Hepatocyte (in vitro differentiated cells): ENCODE results near the gene SUPT4H1. TPM values are rescaled to one million over a fixed set of nuclear protein-coding genes. Genes with fewer than 3 reads are reported as not detected.

Source experiments
- DNase-seq: peaks from one replicate; pipeline ENCODE4 v3.0.0-alpha.2; 2016; ENCODE audit warnings: low spot score
- H2AFZ ChIP-seq: fragments of 200-600 bp; sonication (generic); 2 replicates; pipeline ENCODE4 v1.6.0; 2016; ENCODE audit warnings: antibody characterized with exemption, mild to moderate bottlenecking
- H3K27ac ChIP-seq: fragments of 200-600 bp; sonication (generic); 2 replicates; pipeline ENCODE4 v1.5.1; 2016; ENCODE audit warnings: mild to moderate bottlenecking
- H3K27me3 ChIP-seq: fragments of 200-600 bp; sonication (generic); 2 replicates; pipeline ENCODE4 v1.6.1; 2016
- H3K36me3 ChIP-seq: fragments of 200-600 bp; sonication (generic); replicated peaks from 2 replicates; pipeline ENCODE4 v1.5.1; 2016; ENCODE audit warnings: low read depth; ENCODE audit not compliant: insufficient read depth
- H3K4me1 ChIP-seq: fragments of 200-600 bp; sonication (generic); 2 replicates; pipeline ENCODE4 v1.5.1; 2016; ENCODE audit warnings: mild to moderate bottlenecking, moderate library complexity; ENCODE audit not compliant: insufficient read depth
- H3K4me2 ChIP-seq: fragments of 200-600 bp; sonication (generic); 2 replicates; pipeline ENCODE4 v1.6.0; 2016
- H3K4me3 ChIP-seq: fragments of 200-600 bp; sonication (generic); 2 replicates; pipeline ENCODE4 v1.5.1; 2016; ENCODE audit warnings: mild to moderate bottlenecking
- H3K79me2 ChIP-seq: fragments of 200-600 bp; sonication (generic); 2 replicates; pipeline ENCODE4 v1.6.0; 2017; ENCODE audit warnings: mild to moderate bottlenecking
- H3K9me2 ChIP-seq: fragments of 200-600 bp; sonication (generic); replicated peaks from 2 replicates; pipeline ENCODE4 v1.6.0; 2017; ENCODE audit warnings: mild to moderate bottlenecking; ENCODE audit not compliant: insufficient read depth
- H3K9me3 ChIP-seq: fragments of 200-600 bp; sonication (generic); 2 replicates; pipeline ENCODE4 v1.5.1; 2016; ENCODE audit warnings: low read depth, mild to moderate bottlenecking
- H4K20me1 ChIP-seq: fragments of 200-600 bp; sonication (generic); 2 replicates; pipeline ENCODE4 v1.6.0; 2016; ENCODE audit warnings: mild to moderate bottlenecking; ENCODE audit not compliant: insufficient read depth, poor library complexity, severe bottlenecking
- EZH2 ChIP-seq: fragments of 200-600 bp; sonication (generic); IDR thresholded peaks from 2 replicates; pipeline ENCODE4 v1.6.1; 2016; ENCODE audit warnings: antibody characterized with exemption, mild to moderate bottlenecking, borderline replicate concordance
- EZH2phosphoT487 ChIP-seq: fragments of 200-600 bp; sonication (generic); IDR thresholded peaks from one replicate; pipeline ENCODE4 v1.6.1; 2018; ENCODE audit warnings: antibody characterized with exemption, mild to moderate bottlenecking, low read depth, moderate library complexity; ENCODE audit not compliant: unreplicated experiment, severe bottlenecking
- WGBS: methylation state at CpG from one replicate; pipeline ENCODE4 v1.1.6; 2016; ENCODE audit warnings: low lambda C conversion rate; ENCODE audit errors: missing lambda C conversion rate; 5-methylcytosine and 5-hydroxymethylcytosine counted together
- polyA plus RNA-seq: library from polyadenylated mRNA; unstranded; fragments of >200 nt; fragmentation: Nextera tagmentation; extraction: Ambion mirVana; gene quantifications from 2 replicates; pipeline ENCODE4 v1.2.1, GENCODE V29; 2016
- total RNA-seq: library from RNA; depleted of rRNA; stranded (reverse); fragments of >200 nt; gene quantifications from 2 replicates; pipeline ENCODE4 v1.2.3, GENCODE V29; 2014
- TF ChIP-seq, protein P1 (sequence below): fragments of 200-600 bp; sonication (generic); IDR thresholded peaks from 2 replicates; pipeline ENCODE4 v1.5.1; 2016; ENCODE audit warnings: antibody characterized with exemption, mild to moderate bottlenecking; ENCODE audit not compliant: poor library complexity

The SUPT4H1 gene
- total and polyA plus RNA-seq, 2 experiments from 2014 or later, result 54.5 to 108 TPM

DNA sequence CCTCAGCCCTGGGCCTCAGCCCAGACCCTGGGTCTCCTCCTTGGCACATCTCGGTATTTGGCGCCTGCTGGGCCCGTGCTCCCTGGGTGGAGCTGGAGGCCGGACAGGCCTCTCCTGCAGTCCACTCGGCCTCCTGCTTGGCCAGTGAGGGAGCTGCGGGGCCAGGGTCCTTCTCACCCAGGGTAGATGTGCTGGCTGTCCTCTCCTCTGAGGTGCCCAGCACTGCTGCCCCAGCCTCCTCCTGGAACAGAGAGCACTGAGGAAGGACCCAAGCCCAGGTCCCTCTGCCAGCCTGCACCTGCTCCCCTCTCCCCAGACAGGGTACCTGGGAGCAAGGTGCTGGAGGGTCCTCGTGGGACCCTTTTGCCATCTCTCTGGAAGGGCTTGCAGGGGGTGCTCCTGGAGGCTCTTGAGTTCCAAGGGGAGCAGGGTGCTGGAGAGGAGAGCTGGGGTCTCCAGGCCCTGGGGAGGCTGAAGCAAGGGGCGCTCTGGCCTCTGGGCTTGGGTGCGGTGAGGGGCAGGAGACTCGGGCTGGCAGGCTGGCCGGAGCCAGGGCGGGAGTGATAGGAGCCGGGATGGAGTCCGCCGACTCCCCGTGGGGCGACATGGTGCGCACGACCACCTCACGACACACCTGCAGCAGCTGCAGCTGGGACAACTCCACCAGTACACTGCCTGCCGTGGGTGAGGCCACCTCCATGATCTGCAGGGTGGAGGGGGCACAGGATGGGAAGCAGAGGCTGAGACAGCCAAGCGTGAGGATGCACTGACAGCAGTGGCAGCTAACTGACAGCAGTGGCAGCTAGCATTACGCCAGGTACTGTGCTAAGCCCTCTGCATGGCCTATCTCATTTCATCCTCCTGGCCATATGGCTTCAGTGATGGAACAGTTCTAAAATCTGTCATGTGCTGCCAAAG lies 41.2 kb downstream of the SUPT4H1 start:
- no peaks in the 10 kb centered on the region for H3K4me1 ChIP-seq
- TF ChIP-seq EZH2phosphoT487, result no peak
- no peak for TF ChIP-seq EZH2
- TF ChIP-seq, protein P1, sequence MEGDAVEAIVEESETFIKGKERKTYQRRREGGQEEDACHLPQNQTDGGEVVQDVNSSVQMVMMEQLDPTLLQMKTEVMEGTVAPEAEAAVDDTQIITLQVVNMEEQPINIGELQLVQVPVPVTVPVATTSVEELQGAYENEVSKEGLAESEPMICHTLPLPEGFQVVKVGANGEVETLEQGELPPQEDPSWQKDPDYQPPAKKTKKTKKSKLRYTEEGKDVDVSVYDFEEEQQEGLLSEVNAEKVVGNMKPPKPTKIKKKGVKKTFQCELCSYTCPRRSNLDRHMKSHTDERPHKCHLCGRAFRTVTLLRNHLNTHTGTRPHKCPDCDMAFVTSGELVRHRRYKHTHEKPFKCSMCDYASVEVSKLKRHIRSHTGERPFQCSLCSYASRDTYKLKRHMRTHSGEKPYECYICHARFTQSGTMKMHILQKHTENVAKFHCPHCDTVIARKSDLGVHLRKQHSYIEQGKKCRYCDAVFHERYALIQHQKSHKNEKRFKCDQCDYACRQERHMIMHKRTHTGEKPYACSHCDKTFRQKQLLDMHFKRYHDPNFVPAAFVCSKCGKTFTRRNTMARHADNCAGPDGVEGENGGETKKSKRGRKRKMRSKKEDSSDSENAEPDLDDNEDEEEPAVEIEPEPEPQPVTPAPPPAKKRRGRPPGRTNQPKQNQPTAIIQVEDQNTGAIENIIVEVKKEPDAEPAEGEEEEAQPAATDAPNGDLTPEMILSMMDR, result no peak
- H2AFZ ChIP-seq, result no peak overlapping the region
- no peaks in the 10 kb centered on the region for H3K9me3 ChIP-seq
- no peak for DNase-seq
- no peaks in the 10 kb centered on the region for H3K9me2 ChIP-seq
- no peaks in the 10 kb centered on the region for H3K27me3 ChIP-seq
- no peak overlapping the region for H3K4me3 ChIP-seq
- no peaks in the 10 kb centered on the region for H3K36me3 ChIP-seq
- WGBS, result 91% methylated on average over 23 of the region's 23 CpGs
- H3K4me2 ChIP-seq, result no peak overlapping the region
- H4K20me1 ChIP-seq, result no peaks in the 10 kb centered on the region
- no peaks in the 10 kb centered on the region for H3K79me2 ChIP-seq
- no peak overlapping the region for H3K27ac ChIP-seq

DNA sequence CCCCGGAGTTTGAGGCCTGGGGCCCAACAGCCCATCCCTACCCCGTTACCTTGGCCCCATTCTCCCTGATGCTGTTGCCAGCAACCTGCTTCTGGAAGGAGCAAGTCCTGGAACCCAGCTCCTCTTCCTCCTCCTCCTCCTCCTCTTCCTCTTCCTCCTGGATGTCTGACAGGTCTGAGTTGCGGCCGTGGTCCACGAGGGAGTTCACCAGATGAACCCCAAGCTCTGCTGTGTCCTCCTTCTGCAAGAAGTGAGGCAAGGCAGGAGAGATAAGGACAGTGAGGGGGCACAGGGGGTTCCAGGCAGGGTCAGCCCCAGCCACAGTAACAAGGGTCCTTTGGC lies 42.1 kb downstream of the SUPT4H1 start:
- H3K9me2 ChIP-seq, result no peaks in the 10 kb centered on the region
- no peaks in the 10 kb centered on the region for H3K9me3 ChIP-seq
- H3K27me3 ChIP-seq, result no peaks in the 10 kb centered on the region
- no peaks in the 10 kb centered on the region for H3K4me1 ChIP-seq
- no peak overlapping the region for H3K4me3 ChIP-seq
- H4K20me1 ChIP-seq, result no peaks in the 10 kb centered on the region
- no peak overlapping the region for H2AFZ ChIP-seq
- WGBS, result 88% methylated on average over 5 of the region's 5 CpGs
- H3K36me3 ChIP-seq, result no peaks in the 10 kb centered on the region
- H3K79me2 ChIP-seq, result no peaks in the 10 kb centered on the region
- TF ChIP-seq, protein P1, result no peak
- TF ChIP-seq EZH2 (no peak), EZH2phosphoT487 (no peak)
- H3K27ac ChIP-seq, result no peak overlapping the region
- H3K4me2 ChIP-seq, result no peak overlapping the region
- no peak for DNase-seq

DNA sequence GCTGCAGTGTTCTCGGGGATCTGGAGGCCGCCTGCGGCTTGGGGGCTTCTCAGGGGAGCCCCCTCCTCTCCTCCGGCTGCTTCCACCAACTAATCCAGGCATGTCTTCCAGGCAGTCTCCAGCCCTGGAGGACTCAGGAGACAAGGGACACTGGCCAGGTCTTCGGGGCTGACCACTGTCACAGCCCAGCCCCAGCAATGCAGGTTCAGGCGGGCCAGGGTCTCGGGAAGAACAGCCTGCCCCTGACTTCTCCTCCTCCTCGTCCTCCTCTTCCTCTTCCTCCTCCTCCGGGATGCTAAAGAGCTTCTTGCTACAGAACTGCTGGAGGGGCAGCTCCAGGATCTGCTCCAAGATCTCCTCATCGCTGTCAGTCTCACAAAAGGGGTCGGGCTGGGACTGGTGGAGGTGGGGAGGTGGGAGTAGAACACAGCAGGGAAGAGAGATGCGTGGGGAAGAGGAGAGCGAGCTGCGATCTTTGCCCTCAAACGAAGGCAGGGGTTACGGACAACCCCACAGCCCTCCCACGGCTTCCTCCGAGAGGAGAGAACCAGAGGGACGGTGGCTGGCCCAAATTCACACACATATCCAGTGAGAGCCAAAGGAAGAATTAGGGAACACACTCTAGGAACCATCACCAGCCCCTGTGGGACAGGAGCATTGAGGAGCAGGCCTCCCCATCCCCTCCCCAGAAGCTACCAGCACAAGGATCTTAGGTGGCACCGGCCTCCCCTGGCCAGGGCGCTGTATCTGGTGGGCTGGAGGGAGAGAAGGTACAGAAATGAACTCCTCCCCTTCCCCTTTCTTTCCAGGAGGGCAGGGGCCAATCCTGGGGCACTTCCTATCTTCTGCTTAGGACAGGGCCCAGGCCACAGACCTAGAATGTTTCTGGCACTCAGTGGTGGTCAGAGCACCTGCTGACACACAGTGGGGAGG lies 42.8 kb downstream of the SUPT4H1 start:
- DNase-seq, result no peak
- Histone ChIP-seq H3K9me2 (no peaks in the 10 kb centered on the region), H3K4me1 (no peaks in the 10 kb centered on the region), H3K27ac (no peak overlapping the region), H3K4me2 (no peak overlapping the region), H3K79me2 (no peaks in the 10 kb centered on the region), H2AFZ (no peak overlapping the region), H3K36me3 (no peaks in the 10 kb centered on the region), H3K27me3 (no peaks in the 10 kb centered on the region), H3K4me3 (no peak overlapping the region), H3K9me3 (no peaks in the 10 kb centered on the region), H4K20me1 (no peaks in the 10 kb centered on the region)
- 90% methylated on average over 19 of the region's 21 CpGs for WGBS
- TF ChIP-seq EZH2phosphoT487, result no peak
- no peak for TF ChIP-seq EZH2
- TF ChIP-seq, protein P1, result no peak
